ENCODE data around the gene SULT1E1. TPM values are rescaled to one million over a fixed set of nuclear protein-coding genes. Genes with fewer than 3 reads are reported as not detected.

SULT1E1 gene, protein sequence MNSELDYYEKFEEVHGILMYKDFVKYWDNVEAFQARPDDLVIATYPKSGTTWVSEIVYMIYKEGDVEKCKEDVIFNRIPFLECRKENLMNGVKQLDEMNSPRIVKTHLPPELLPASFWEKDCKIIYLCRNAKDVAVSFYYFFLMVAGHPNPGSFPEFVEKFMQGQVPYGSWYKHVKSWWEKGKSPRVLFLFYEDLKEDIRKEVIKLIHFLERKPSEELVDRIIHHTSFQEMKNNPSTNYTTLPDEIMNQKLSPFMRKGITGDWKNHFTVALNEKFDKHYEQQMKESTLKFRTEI
- total RNA-seq = not detected
- long read RNA-seq, donor 1 = 0 reads
- long read RNA-seq, donor 2 = 0 reads

DNA sequence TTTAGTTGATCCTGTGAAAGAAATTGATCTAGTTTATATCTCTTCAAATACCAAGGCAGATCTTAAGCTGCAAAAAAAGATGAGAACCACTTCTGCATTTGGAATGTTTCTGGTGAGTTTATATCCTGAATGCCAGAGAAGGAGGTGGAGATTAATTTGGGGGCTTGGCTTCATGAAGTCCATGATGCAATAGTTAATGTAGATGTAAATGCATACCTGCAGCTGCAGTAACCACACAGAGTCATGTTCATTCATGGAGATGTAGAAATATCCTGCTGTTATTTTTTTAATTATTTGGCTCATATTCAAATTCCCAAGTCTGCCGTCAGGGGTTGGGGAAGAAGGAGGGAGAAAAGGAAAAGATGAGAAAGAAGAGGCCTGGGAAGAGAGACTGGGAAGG, at the start of gene SULT1E1:
TSS of gene SULT1E1 (minus strand) at position 94 of the 400 bp plus-strand sequence. CDS start 2,501 bp downstream, outside the sequence.
- DNase-seq (ENCODE audit: low spot score) = no peak
- intact Hi-C loops (cut with DNase I) = no loop called here

DNA sequence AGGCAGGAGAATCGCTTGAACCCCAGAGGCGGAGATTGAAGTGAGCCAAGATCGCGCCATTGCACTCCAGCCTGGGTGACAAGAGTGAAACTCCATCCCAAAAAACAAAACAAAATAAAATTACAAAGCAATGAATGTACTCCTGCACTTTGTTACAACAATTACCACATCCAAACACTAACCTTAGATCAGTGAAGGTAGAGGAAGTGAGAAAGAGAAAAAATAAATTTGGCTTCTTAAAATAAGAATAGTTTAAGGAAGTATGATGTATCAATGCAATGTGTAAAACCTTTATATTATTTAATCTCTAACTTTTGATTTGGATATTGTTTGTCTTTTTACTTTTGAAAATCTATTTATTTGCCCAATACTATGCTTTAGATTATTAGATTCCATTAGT, 49.2 kb upstream of the SULT1E1 start:
- no peak for DNase-seq (ENCODE audit: low spot score)
- intact Hi-C loops (cut with DNase I) = no loop called here

DNA sequence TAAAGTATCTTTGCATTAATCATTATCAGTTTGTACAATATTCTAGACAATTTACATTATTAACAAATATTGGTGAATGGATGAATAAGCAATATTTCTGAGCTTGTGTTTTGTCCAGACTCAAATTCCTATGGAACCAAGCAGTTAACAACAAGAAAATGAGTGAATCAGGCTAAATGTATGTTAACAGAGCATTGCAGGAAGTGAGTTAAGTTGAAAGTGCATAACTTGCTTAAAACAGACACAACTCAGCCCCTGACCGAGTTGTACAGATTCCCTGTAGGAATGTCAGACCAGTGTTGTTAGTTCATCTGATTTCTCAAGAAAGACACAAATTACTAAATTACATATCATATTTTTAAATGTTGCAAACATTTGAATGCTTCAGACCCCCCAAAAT, 47.2 kb upstream of the SULT1E1 start:
- DNase-seq (ENCODE audit: low spot score) = no peak
- intact Hi-C loops (cut with DNase I) = no loop called here

- intact Hi-C loops (cut with DNase I) = no loop called here
- DNase-seq (ENCODE audit: low spot score) = no peak
Measured at GRCh38 chr4:69896530-69897116, 36.7 kb upstream of the SULT1E1 start.

GRCh38 chr4:69894721-69895120, 34.8 kb upstream of the SULT1E1 start:
- intact Hi-C loops (cut with DNase I) = no loop called here
- DNase-seq (ENCODE audit: low spot score) = no peak

DNA sequence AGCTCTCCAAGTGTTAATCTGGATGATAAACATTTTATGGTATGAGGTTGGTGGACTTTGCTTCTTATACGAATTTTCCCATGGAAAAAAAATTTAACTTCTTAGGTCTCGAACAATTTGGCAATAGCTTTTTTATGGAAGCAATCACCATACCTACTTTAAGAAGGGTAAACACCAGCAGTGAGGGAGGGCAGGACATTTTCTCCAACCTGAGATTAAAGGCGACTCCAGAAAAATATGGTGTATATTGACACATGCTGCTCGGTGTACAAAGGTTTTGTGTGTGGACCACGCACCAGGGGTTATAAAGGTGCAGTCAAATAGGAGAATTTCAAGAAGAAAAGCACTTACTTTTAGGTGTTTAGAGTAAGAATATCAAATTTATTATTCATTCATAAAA, 34.2 kb upstream of the SULT1E1 start:
- intact Hi-C loops (cut with DNase I) = no loop called here
- DNase-seq (ENCODE audit: low spot score) = no peak

GRCh38 chr4:69888336-69888735, 28.4 kb upstream of the SULT1E1 start:
- no peak for DNase-seq (ENCODE audit: low spot score)
- intact Hi-C loops (cut with DNase I) = no loop called here

DNA sequence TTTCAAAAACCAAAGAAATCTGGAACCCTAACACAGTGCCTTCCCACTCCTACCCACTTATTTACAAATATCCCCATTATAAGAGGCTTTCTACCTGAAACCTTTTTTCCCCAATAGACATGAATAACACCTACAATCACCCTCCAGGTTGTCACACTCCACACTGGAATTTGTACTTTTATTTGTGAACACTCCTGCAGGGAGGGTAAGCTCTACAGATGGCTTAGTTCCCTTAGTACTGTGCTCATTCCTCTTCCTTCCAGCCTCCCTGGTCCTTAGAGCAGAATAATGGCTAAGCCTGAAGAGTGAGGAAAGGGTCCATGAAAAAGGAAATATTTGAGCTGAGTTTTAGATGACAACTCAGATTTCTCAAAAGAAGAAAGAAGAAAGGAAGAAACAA, 22.2 kb upstream of the SULT1E1 start:
- no peak for DNase-seq (ENCODE audit: low spot score)
- intact Hi-C loops (cut with DNase I) = no loop called here

- intact Hi-C loops (cut with DNase I) = no loop called here
- DNase-seq (ENCODE audit: low spot score) = no peak
Measured at GRCh38 chr4:69881173-69881773, 21.3 kb upstream of the SULT1E1 start.

GRCh38 chr4:69878250-69878649, 18.3 kb upstream of the SULT1E1 start:
- no peak for DNase-seq (ENCODE audit: low spot score)
- intact Hi-C loops (cut with DNase I) = no loop called here

DNA sequence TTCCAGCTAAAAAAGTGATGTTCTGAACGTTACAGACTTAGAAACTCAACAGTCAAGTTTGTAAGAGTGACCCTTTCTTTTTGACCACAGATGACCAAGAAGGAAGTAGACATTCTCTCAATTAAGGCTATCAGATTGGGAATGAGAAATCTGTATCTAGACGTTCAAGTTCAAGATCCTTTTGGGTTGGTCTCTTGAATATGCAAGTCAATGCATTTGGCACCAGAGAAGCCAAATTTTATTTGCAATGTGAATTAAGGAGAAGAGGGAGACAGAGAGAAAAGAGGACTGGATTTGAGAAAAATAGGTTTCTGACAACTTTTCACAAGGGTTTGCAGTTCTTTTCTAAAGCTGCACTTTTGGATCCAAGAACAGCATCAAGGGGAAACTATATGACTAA, 17.5 kb upstream of the SULT1E1 start:
- no peak for DNase-seq (ENCODE audit: low spot score)
- intact Hi-C loops (cut with DNase I) = no loop called here

DNA sequence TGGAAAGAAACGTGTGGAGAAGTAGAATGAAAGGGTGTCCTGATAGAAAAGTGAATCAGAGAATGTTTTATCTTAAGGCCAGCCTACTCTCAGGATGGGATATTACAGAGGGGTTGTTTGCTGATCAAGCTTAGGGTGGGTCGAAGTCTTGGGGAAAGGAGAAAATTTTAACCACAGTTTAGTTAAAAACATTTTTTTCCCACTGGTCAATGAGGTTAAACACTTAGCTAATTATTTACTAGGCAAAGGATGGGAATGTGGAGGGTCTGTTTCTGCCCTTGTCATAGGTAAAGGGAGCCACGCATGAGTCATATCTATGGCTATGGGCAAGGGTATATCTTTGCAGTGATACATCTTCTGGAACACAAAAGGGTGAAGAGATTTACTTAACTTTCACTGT, 16.1 kb upstream of the SULT1E1 start:
- no peak for DNase-seq (ENCODE audit: low spot score)
- intact Hi-C loops (cut with DNase I) = no loop called here

DNA sequence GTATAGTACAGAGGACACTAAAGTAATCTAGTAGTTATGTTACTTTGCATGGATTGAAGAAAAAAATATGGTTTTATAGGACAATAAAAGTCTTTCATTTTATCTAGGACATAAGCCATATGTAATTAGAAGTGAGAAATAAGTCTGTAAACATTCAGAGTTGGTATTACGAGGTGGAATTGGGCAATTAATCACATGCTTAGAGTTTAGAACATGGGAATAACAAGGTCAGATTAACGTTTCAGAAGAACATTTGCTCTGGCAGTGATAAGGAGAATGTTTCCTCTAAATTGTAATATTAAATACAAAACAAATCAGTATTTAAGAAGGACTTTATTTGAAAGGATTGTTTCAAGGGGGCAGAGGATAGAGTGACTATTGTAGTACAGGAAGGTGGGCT, 15.6 kb upstream of the SULT1E1 start:
- intact Hi-C loops (cut with DNase I) = no loop called here
- no peak for DNase-seq (ENCODE audit: low spot score)

DNA sequence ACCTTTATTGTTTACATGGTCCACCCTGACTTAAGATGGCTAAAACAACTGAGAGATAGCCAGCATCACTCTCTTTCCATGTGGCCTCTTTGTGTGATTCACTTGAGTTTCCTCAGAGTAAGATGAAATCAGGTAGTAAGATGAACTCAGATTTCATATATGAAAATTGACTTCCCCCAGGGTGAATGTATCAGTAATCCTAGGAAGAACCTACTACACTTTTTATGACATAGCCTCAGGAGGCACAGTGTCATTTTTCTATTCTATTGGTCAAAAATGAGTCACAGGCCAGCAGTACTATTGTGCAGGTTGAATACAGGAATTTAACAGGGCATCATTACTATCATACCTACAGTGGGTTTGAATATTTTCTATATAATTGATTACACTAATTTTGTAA, 14.6 kb upstream of the SULT1E1 start:
- DNase-seq (ENCODE audit: low spot score) = no peak
- intact Hi-C loops (cut with DNase I) = no loop called here

GRCh38 chr4:69861756-69862155, 1.8 kb upstream of the SULT1E1 start:
- DNase-seq (ENCODE audit: low spot score) = no peak
- intact Hi-C loops (cut with DNase I) = no loop called here

DNA sequence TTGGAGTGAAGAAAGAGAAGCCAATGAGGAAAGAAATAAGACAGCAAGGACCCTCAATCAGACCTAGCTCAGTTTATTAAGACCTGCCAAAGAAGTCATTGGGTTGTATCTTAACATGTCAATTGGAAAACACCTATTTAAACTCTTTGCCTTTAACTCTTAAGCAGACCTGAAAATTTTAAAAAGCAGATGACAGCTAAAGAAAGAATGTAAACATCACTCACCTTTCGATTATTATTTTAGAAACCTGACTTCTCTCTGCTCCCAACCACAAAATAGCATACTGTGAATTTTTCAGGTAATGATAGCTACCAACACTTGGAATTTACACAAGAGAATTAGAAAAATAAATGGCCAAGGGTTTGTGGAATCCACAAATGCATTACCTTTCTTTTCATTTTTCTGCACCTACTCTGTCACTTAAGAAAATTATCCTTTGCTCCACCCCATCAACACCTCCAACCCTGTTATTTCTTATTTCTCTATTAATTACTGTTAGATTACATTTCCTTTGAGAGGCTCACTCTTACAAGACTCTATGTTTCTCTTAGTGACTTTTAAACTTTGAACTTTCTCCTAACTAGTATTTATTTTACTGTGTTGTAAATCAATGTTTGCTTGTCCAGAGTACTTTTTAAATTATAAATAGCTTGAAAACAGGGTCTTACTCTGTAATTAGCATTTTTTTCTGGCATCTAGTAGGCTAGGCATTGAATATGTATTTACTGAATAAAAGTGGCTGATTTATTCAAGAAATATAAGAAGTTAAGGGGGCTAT, 765 bp upstream of the SULT1E1 start:
- intact Hi-C loops (cut with DNase I) = no loop called here
- DNase-seq (ENCODE audit: low spot score) = no peak

DNA sequence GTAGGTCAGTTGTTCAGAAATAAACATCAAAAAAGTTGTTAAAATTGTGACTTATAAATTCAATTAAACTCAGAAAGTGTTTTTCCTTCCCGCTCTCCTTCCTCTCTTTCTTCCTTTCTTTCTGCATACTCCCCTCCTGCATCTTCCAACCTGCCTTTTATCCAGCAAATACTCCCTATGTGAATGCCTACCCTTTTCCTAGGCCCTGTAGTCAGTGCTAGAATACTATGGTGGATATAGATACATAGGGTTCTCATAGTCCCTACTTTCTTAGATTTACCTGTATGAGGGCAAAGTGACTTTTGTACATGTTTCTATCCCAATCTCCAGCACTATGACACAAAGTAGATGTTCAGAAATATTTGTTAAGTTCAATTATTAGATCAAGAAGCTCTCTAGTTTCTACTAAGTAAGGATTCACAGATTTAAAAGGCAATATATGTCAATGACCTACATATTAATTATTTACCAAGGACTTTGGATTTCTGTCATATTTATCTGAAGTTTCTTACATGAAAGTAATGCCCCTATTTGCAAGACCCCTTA, 732 bp downstream of the SULT1E1 start:
- intact Hi-C loops (cut with DNase I) = no loop called here
- no peak for DNase-seq (ENCODE audit: low spot score)

DNA sequence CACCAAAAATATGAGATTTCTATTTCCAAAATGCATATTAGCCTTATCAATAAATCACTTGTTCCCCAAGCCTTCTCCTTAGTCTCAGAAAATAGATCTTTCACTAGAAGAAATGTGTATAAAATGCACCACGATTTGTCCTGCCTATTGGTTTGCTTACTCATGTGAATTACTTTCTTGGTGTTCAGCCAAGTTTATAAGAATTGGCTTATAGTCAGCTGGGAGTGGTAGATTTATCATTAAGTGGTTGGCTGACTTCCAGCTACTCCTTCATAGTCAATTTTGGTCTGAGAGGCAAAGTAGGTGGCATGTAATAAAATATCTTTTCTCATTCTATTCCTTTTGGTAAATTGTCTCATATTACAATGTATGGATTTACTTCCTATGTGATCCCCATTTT, 1.3 kb downstream of the SULT1E1 start:
- DNase-seq (ENCODE audit: low spot score) = no peak
- intact Hi-C loops (cut with DNase I) = no loop called here

DNA sequence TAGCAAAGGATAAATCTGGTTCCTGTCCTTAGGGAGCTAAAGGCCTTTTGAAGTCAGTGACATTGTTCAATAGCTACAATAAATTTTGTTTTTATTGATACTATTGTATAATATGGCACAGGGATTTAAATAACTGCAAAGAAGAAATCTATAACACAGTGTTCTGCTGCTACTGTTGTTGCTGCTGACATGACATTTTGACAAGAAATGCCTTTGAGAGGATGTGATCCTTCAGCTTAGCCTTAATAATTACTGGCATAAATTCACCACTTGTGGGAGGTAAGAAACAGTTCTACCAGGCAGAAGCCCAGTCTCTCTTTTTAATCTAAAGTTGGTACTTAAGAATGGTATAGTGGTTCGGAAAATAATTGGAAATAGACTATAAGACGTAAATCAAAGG, 4.1 kb downstream of the SULT1E1 start:
- intact Hi-C loops (cut with DNase I) = no loop called here

DNA sequence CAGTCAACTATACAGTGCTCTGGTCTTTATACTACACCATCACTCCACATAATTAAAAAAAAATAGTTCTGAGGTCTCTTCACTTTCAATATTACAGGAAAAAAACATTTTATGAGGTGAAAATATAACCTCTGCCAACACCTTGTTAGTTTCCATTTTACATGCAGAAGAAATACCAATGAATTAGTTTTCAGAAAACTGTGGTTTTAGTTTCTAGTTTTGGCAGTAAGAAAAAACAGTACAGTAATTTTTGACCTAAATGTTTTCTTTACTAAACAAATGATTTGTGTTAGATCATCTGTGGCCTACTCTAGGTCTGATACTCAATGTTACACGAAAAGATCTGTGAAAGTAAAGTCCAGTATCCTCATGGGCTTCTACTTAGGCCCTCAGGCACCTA, 10.0 kb downstream of the SULT1E1 start:
- intact Hi-C loops (cut with DNase I) = no loop called here
- DNase-seq (ENCODE audit: low spot score) = no peak

More for the DNA sequence above, 4.1 kb downstream of the SULT1E1 start:
- DNase-seq (ENCODE audit: low spot score) = no peak
